ENCODE measurements around the gene PCCA.

The PCCA gene

DNA sequence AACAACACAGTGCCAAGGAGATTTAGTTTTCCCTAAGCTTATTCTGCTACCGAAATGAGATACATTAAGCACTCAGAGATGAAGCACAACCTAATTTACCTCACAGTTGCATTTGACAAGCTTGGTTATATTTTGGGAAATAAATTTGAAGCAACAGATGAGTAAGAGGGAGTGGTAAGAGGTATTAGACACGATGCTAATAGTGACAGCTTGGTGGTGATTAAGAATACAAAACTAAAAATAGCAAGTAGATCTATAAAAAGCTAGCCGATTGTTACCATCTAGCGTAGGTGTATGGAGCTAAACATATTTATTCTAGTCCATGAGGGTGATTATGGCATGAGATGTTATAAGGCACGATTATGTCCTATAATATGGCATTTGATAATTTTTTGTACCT is 208.5 kb downstream of the PCCA start:
- Histone ChIP-seq H3K4me3 (ENCODE audit: low read length) (no peak overlapping the region), H3K36me3 (ENCODE audit: control insufficient read depth, insufficient read depth, low read length) (no peaks in the 10 kb centered on the region), H3K9me3 (ENCODE audit: control insufficient read depth, insufficient read depth, low read length) (no peaks in the 10 kb centered on the region), H3K27me3 (ENCODE audit: control insufficient read depth, insufficient read depth, low read length) (no peaks in the 10 kb centered on the region), H3K4me1 (ENCODE audit: control insufficient read depth, insufficient read depth, low read length) (no peaks in the 10 kb centered on the region; the same call in 1 of the 2 replicates), H3K27ac (ENCODE audit: low read length) (no peak overlapping the region)
- DNase-seq (ENCODE audit: low read depth, low spot score), result no peak
- 100% methylated on average over 1 of the region's 5 CpGs for WGBS (ENCODE audit: insufficient coverage, insufficient read length)

DNA sequence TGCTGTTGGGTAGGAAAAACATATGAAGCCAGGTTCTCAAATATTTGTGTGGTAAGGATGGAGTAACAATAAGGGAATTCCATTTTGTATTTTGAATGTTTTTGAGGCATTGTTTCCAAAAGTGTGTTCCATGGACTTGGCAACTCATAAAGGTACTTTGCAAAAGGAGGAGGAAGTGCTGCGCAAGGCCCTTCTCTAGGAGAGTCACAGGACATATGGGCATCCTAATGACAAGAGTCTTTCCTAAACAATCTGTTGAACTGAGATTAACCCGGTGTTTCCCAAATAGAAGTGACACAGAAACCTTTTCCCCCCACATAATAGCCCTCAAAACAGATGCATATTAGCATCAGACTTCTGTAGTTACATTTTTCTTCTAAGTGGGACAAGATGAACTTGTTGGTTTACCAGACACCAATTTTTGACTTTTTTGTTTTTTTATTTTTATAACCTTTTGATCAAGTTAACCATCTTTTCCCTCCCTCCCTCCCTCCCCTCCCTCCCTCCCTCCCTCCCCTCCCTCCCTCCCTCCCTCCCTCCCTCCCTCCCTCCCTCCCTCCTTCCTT is 209.3 kb downstream of the PCCA start:
- no peak for DNase-seq (ENCODE audit: low read depth, low spot score)
- Histone ChIP-seq H3K27me3 (ENCODE audit: control insufficient read depth, insufficient read depth, low read length) (no peaks in the 10 kb centered on the region), H3K4me1 (ENCODE audit: control insufficient read depth, insufficient read depth, low read length) (no peaks in the 10 kb centered on the region; the same call in 1 of the 2 replicates), H3K36me3 (ENCODE audit: control insufficient read depth, insufficient read depth, low read length) (no peaks in the 10 kb centered on the region), H3K9me3 (ENCODE audit: control insufficient read depth, insufficient read depth, low read length) (no peaks in the 10 kb centered on the region), H3K4me3 (ENCODE audit: low read length) (no peak overlapping the region), H3K27ac (ENCODE audit: low read length) (no peak overlapping the region)
- no CpG with 5 or more reads among the region's 2 CpGs for WGBS (ENCODE audit: insufficient coverage, insufficient read length)

DNA sequence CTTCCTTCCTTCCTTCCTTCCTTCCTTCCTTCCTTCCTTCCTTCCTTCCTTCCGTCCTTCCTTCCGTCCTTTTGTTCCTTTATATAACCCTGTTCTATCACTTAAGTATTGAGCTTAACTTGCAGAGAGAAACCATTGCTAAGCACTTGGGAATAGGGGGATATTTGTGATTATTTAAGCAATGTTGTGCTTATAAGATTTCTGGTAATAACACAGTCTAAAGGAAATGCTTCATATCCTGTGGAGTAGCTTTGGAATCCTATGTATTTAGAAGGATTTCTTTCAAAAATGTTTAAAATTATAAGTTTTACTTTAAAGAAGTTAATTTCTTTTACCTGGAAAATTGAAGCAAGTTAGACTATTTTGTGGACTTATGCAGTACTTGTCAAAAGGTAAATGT is 209.8 kb downstream of the PCCA start:
- H3K9me3 ChIP-seq (ENCODE audit: control insufficient read depth, insufficient read depth, low read length), result no peaks in the 10 kb centered on the region
- no peaks in the 10 kb centered on the region; the same call in 1 of the 2 replicates for H3K4me1 ChIP-seq (ENCODE audit: control insufficient read depth, insufficient read depth, low read length)
- H3K4me3 ChIP-seq (ENCODE audit: low read length), result no peak overlapping the region
- no peak overlapping the region for H3K27ac ChIP-seq (ENCODE audit: low read length)
- no peaks in the 10 kb centered on the region for H3K36me3 ChIP-seq (ENCODE audit: control insufficient read depth, insufficient read depth, low read length)
- WGBS (ENCODE audit: insufficient coverage, insufficient read length), result no CpG with 5 or more reads among the region's 2 CpGs
- no peaks in the 10 kb centered on the region for H3K27me3 ChIP-seq (ENCODE audit: control insufficient read depth, insufficient read depth, low read length)
- no peak for DNase-seq (ENCODE audit: low read depth, low spot score)

DNA sequence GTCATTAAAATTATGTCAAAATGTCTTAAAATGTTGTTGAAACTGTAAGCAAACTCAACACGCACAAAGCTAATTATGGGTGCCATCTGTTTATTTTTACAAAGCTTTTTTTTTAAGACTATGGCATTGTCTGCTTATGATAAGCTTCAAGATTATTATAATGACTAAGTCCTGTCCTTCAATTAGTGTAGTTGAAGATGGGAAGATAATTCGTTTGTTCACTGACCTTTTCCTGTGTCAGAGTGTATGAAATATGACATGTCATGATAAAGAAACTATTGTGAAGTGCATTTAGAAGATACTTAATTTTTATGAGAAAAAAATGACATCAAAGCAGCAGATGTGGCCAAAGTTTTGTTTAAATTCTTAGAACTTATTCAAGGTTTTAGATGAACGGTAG is 211.3 kb downstream of the PCCA start:
- Histone ChIP-seq H3K4me3 (ENCODE audit: low read length) (no peak overlapping the region), H3K27me3 (ENCODE audit: control insufficient read depth, insufficient read depth, low read length) (no peaks in the 10 kb centered on the region), H3K36me3 (ENCODE audit: control insufficient read depth, insufficient read depth, low read length) (no peaks in the 10 kb centered on the region), H3K4me1 (ENCODE audit: control insufficient read depth, insufficient read depth, low read length) (no peaks in the 10 kb centered on the region; the same call in 1 of the 2 replicates), H3K27ac (ENCODE audit: low read length) (no peak overlapping the region), H3K9me3 (ENCODE audit: control insufficient read depth, insufficient read depth, low read length) (no peaks in the 10 kb centered on the region)
- DNase-seq (ENCODE audit: low read depth, low spot score), result no peak
- no CpG with 5 or more reads among the region's 3 CpGs for WGBS (ENCODE audit: insufficient coverage, insufficient read length)

DNA sequence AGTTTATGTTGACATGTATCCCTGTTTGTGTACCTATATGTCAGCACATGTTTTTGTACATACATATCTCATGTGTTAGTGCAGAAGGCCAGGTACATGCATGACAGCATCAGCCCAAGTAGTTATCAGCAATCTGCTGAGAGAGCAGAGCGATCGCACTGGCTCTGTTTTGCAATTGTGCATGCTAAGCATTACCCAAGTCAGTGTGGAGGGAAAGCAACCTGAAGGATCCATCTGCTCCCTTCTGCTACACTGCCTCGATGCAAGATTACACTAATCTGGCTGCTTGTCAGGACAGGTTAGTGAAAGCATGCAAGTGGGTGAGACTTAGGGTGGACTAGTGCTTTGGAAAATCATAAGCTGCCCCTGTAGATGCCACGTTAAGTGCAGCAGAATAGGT is 211.8 kb downstream of the PCCA start:
- no peaks in the 10 kb centered on the region for H3K9me3 ChIP-seq (ENCODE audit: control insufficient read depth, insufficient read depth, low read length)
- H3K4me1 ChIP-seq (ENCODE audit: control insufficient read depth, insufficient read depth, low read length), result no peaks in the 10 kb centered on the region; the same call in 1 of the 2 replicates
- DNase-seq (ENCODE audit: low read depth, low spot score), result no peak
- no peaks in the 10 kb centered on the region for H3K36me3 ChIP-seq (ENCODE audit: control insufficient read depth, insufficient read depth, low read length)
- H3K27me3 ChIP-seq (ENCODE audit: control insufficient read depth, insufficient read depth, low read length), result no peaks in the 10 kb centered on the region
- no CpG with 5 or more reads among the region's 4 CpGs for WGBS (ENCODE audit: insufficient coverage, insufficient read length)
- no peak overlapping the region for H3K4me3 ChIP-seq (ENCODE audit: low read length)
- no peak overlapping the region for H3K27ac ChIP-seq (ENCODE audit: low read length)

DNA sequence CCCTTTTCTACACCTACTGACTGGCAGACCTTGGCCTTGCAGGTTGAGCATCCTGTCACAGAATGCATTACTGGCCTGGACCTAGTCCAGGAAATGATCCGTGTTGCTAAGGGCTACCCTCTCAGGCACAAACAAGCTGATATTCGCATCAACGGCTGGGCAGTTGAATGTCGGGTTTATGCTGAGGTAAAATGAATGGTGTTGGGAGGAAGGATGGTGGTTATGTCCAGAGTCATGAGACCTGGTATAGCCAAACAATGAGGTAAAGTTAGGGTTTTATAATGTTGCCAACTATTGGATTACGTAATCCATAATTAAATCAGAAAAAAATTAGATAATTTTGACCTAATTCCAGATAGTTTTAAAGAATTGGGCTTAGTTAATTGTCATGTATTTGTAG is 212.5 kb downstream of the PCCA start:
- Histone ChIP-seq H3K4me1 (ENCODE audit: control insufficient read depth, insufficient read depth, low read length) (no peaks in the 10 kb centered on the region; the same call in 1 of the 2 replicates), H3K4me3 (ENCODE audit: low read length) (no peak overlapping the region), H3K27me3 (ENCODE audit: control insufficient read depth, insufficient read depth, low read length) (no peaks in the 10 kb centered on the region), H3K9me3 (ENCODE audit: control insufficient read depth, insufficient read depth, low read length) (no peaks in the 10 kb centered on the region), H3K36me3 (ENCODE audit: control insufficient read depth, insufficient read depth, low read length) (no peaks in the 10 kb centered on the region), H3K27ac (ENCODE audit: low read length) (no peak overlapping the region)
- no CpG with 5 or more reads among the region's 5 CpGs for WGBS (ENCODE audit: insufficient coverage, insufficient read length)
- DNase-seq (ENCODE audit: low read depth, low spot score), result no peak

DNA sequence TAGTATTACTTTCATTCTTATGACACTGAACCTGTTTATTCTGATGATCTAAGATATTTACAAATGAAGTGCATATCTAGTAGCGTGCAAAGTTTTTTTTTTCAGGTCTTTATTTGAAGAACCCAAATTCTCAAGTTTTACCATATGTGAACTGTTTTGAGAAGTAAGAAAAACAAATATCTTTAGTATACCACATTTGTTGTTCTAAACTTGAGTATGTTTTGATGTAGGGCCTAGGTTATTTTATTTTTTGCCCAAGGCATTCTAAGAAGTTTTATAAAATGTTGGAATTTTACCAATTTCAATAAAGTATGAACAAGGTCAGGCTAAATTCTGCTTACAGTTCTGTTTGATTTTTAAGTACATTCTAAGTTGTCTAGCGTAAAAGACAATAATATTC is 213.5 kb downstream of the PCCA start:
- WGBS (ENCODE audit: insufficient coverage, insufficient read length), result no CpG with 5 or more reads among the region's 2 CpGs
- Histone ChIP-seq H3K9me3 (ENCODE audit: control insufficient read depth, insufficient read depth, low read length) (no peaks in the 10 kb centered on the region), H3K27ac (ENCODE audit: low read length) (no peak overlapping the region), H3K4me1 (ENCODE audit: control insufficient read depth, insufficient read depth, low read length) (no peaks in the 10 kb centered on the region; the same call in 1 of the 2 replicates), H3K36me3 (ENCODE audit: control insufficient read depth, insufficient read depth, low read length) (no peaks in the 10 kb centered on the region), H3K27me3 (ENCODE audit: control insufficient read depth, insufficient read depth, low read length) (no peaks in the 10 kb centered on the region), H3K4me3 (ENCODE audit: low read length) (no peak overlapping the region)
- no peak for DNase-seq (ENCODE audit: low read depth, low spot score)

DNA sequence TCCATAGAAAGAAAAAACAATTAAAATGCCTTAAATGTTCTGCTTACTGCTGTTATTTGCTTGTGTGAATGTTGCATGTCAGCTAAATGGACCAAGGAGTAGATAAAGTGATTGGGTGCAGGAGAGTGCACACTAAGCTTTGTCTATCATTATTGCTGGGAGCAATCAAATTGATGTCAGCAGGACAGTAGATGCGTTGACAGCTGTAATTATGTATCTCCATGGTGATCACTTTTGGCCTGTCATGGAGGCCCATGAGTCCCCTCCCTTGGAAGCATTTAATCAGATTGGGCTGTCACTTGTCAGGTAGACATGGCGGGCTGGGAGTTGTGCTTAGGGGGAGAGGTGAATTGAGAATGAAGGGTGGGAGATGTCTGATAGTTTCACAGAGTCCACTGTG is 215.3 kb downstream of the PCCA start:
- no CpG with 5 or more reads among the region's 2 CpGs for WGBS (ENCODE audit: insufficient coverage, insufficient read length)
- H3K27ac ChIP-seq (ENCODE audit: low read length), result no peak overlapping the region
- H3K4me3 ChIP-seq (ENCODE audit: low read length), result no peak overlapping the region
- no peaks in the 10 kb centered on the region for H3K36me3 ChIP-seq (ENCODE audit: control insufficient read depth, insufficient read depth, low read length)
- DNase-seq (ENCODE audit: low read depth, low spot score), result no peak
- no peaks in the 10 kb centered on the region; the same call in 1 of the 2 replicates for H3K4me1 ChIP-seq (ENCODE audit: control insufficient read depth, insufficient read depth, low read length)
- no peaks in the 10 kb centered on the region for H3K27me3 ChIP-seq (ENCODE audit: control insufficient read depth, insufficient read depth, low read length)
- no peaks in the 10 kb centered on the region for H3K9me3 ChIP-seq (ENCODE audit: control insufficient read depth, insufficient read depth, low read length)

DNA sequence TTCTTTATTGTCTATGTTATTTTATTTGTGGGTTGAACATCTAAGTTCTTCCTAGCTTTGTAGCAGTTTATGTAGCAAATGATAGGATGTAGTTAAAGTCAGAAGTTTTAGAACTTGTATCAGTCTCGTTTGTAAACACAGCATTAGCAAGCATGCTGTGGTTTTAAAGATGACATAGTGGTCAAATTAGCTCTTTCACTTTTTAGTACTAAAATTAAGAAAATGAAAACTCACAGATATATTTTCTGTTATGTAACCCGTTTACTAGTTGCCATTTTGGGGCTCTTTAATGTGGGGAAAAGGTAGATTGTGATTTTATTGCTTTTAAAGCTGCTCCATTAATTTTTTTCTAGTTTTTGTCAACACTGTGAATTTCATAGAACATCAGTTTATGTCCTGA is 216.5 kb downstream of the PCCA start:
- H3K27me3 ChIP-seq (ENCODE audit: control insufficient read depth, insufficient read depth, low read length), result no peaks in the 10 kb centered on the region
- H3K27ac ChIP-seq (ENCODE audit: low read length), result no peak overlapping the region
- no peak overlapping the region for H3K4me3 ChIP-seq (ENCODE audit: low read length)
- H3K9me3 ChIP-seq (ENCODE audit: control insufficient read depth, insufficient read depth, low read length), result no peaks in the 10 kb centered on the region
- no CpG with 5 or more reads among the region's 2 CpGs for WGBS (ENCODE audit: insufficient coverage, insufficient read length)
- no peak for DNase-seq (ENCODE audit: low read depth, low spot score)
- no peaks in the 10 kb centered on the region; the same call in 1 of the 2 replicates for H3K4me1 ChIP-seq (ENCODE audit: control insufficient read depth, insufficient read depth, low read length)
- H3K36me3 ChIP-seq (ENCODE audit: control insufficient read depth, insufficient read depth, low read length), result no peaks in the 10 kb centered on the region

DNA sequence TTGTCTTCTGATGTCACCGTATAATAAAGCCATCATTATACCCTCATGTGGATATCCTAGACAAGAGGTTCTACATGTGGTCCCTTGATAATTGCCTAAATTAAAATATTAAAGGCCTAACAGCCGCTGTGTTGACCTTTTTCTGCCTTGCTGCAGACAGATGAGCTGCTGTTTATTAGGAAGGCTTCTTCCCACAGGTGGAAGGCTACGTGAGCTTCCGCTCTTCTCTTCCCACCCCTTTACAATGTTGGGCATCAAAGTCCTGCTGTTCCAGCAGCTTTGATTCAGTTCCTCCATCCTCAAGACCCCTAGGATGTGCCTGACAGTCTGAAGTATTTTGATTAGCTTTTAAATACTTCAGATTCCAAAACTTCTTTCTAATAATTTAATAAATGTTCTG is 217.1 kb downstream of the PCCA start:
- Histone ChIP-seq H3K4me1 (ENCODE audit: control insufficient read depth, insufficient read depth, low read length) (no peaks in the 10 kb centered on the region; the same call in 1 of the 2 replicates), H3K27me3 (ENCODE audit: control insufficient read depth, insufficient read depth, low read length) (no peaks in the 10 kb centered on the region), H3K9me3 (ENCODE audit: control insufficient read depth, insufficient read depth, low read length) (no peaks in the 10 kb centered on the region), H3K4me3 (ENCODE audit: low read length) (no peak overlapping the region), H3K36me3 (ENCODE audit: control insufficient read depth, insufficient read depth, low read length) (no peaks in the 10 kb centered on the region), H3K27ac (ENCODE audit: low read length) (no peak overlapping the region)
- no peak for DNase-seq (ENCODE audit: low read depth, low spot score)
- WGBS (ENCODE audit: insufficient coverage, insufficient read length), result no CpG with 5 or more reads among the region's 4 CpGs

DNA sequence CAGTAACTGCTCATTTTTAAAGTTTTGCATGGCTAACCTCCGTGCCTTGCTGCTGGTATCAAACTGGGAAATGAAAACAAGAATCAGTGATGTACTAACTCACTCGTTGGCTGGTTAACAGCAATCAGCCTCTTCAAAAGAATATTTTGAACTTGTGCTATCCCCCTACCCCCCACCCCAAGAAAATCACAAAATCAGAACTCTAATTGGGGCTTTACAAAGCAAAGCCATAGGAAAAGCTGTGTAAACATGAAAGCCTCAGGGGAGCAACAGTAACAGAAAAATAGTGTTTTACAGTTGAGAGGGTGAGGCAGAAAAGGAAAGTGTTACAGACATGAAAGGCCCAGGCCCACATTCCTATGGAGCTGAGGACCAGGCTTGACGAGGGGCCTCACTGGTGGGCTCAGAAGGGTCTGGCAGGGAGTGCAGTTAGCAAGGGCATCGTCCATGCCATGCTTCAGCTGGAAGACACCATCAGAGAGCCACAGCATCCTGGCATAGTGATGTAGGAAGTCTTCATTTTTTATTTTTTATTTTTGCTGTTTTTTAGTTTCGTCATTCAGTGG is 217.6 kb downstream of the PCCA start:
- Histone ChIP-seq H3K4me3 (ENCODE audit: low read length) (no peak overlapping the region), H3K27ac (ENCODE audit: low read length) (no peak overlapping the region), H3K27me3 (ENCODE audit: control insufficient read depth, insufficient read depth, low read length) (no peaks in the 10 kb centered on the region), H3K36me3 (ENCODE audit: control insufficient read depth, insufficient read depth, low read length) (no peaks in the 10 kb centered on the region), H3K9me3 (ENCODE audit: control insufficient read depth, insufficient read depth, low read length) (no peaks in the 10 kb centered on the region), H3K4me1 (ENCODE audit: control insufficient read depth, insufficient read depth, low read length) (no peaks in the 10 kb centered on the region)
- no peak for DNase-seq (ENCODE audit: low read depth, low spot score)
- WGBS (ENCODE audit: insufficient coverage, insufficient read length), result no CpG with 5 or more reads among the region's 5 CpGs
